ENCODE measurements around the gene SLC2A11.
A peak's percentile ranks its signal among the peaks of the same experiment; 100 is the strongest.

The SLC2A11 gene

GRCh38 chr22:23832226-23833016 lies 25.3 kb upstream of the SLC2A11 start:
- no peak for DNase-seq (ENCODE audit: low spot score)

- DNase-seq (ENCODE audit: low spot score): no peak
These were observed 24.5 kb upstream of the SLC2A11 start for GRCh38 chr22:23833017-23833751.

- DNase-seq (ENCODE audit: low spot score): no peak
These were observed 23.8 kb upstream of the SLC2A11 start for GRCh38 chr22:23833911-23834317.

- no peak for DNase-seq (ENCODE audit: low spot score)
These were observed 23.3 kb upstream of the SLC2A11 start for GRCh38 chr22:23834406-23834792.

- peak; percentile 72 for DNase-seq (ENCODE audit: low spot score)
These were observed 22.7 kb upstream of the SLC2A11 start for GRCh38 chr22:23834793-23835483.

- DNase-seq (ENCODE audit: low spot score): peak; percentile 62
These were observed 22.1 kb upstream of the SLC2A11 start for GRCh38 chr22:23835484-23836144.

GRCh38 chr22:23836281-23836680 lies 21.4 kb upstream of the SLC2A11 start:
- DNase-seq (ENCODE audit: low spot score): no peak

- DNase-seq (ENCODE audit: low spot score): no peak
These were observed 20.8 kb upstream of the SLC2A11 start for GRCh38 chr22:23836692-23837495.

- DNase-seq (ENCODE audit: low spot score): no peak
These were observed 20.2 kb upstream of the SLC2A11 start for GRCh38 chr22:23837496-23837859.

GRCh38 chr22:23837911-23838680 lies 19.6 kb upstream of the SLC2A11 start:
- DNase-seq (ENCODE audit: low spot score): no peak

GRCh38 chr22:23838681-23839468 lies 18.8 kb upstream of the SLC2A11 start, which contains the start of gene DERL3:
DERL3 (minus strand) TSS chr22:23839006; CDS start chr22:23838987, 19 bp downstream.
- peak; percentile 92 for DNase-seq (ENCODE audit: low spot score)

- DNase-seq (ENCODE audit: low spot score): no peak
These were observed 17.6 kb upstream of the SLC2A11 start for GRCh38 chr22:23840026-23840425.

- DNase-seq (ENCODE audit: low spot score): no peak
These were observed 16.4 kb upstream of the SLC2A11 start for GRCh38 chr22:23841292-23841691.

GRCh38 chr22:23841736-23842445 lies 15.8 kb upstream of the SLC2A11 start:
- DNase-seq (ENCODE audit: low spot score): no peak

GRCh38 chr22:23842599-23842998 lies 15.1 kb upstream of the SLC2A11 start:
- no peak for DNase-seq (ENCODE audit: low spot score)

GRCh38 chr22:23844739-23845202 lies 12.9 kb upstream of the SLC2A11 start:
- DNase-seq (ENCODE audit: low spot score): no peak

GRCh38 chr22:23845265-23846080 lies 12.2 kb upstream of the SLC2A11 start:
- DNase-seq (ENCODE audit: low spot score): no peak

- no peak for DNase-seq (ENCODE audit: low spot score)
These were observed 11.6 kb upstream of the SLC2A11 start for GRCh38 chr22:23846081-23846469.
